NCI-H446 treated with DMSO at 0.1 percent for 48 hours (cell line): ENCODE results near the gene ADAMTS4.

Experiments
- DNase-seq: peaks from one replicate; lab custom pipeline; 2025; lab: John Stamatoyannopoulos, UW

ADAMTS4 gene

DNA sequence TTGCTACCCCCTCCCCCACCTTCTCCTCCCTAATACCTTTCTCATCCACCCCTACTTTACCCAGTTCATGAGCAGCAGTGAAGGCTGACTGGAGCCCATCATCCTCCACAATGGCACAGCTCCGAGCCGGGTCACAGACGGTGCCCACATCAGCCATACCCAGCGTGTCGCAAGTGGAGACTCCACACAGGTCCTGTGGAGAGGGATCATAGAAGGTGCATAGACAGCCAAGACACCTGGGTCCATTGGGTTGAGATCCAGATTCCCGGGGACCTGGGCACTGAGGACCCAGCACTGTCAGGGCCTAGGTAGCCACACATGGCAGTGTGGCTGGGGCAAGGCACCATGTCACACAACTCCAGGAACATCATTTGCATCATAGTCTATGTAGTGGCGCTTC lies 2.7 kb downstream of the ADAMTS4 start:
- DNase-seq, result no peak

GRCh38 chr1:161195171-161195570 lies 3.7 kb downstream of the ADAMTS4 start:
- DNase-seq, result no peak

- DNase-seq, result no peak
These were observed 5.2 kb downstream of the ADAMTS4 start for GRCh38 chr1:161193561-161194235.

GRCh38 chr1:161192476-161193465 lies 6.1 kb downstream of the ADAMTS4 start:
- peak; percentile 56 for DNase-seq

- DNase-seq, result no peak
These were observed 6.9 kb downstream of the ADAMTS4 start for GRCh38 chr1:161191971-161192370.

GRCh38 chr1:161190962-161191521 lies 7.8 kb downstream of the ADAMTS4 start:
- DNase-seq, result no peak

DNA sequence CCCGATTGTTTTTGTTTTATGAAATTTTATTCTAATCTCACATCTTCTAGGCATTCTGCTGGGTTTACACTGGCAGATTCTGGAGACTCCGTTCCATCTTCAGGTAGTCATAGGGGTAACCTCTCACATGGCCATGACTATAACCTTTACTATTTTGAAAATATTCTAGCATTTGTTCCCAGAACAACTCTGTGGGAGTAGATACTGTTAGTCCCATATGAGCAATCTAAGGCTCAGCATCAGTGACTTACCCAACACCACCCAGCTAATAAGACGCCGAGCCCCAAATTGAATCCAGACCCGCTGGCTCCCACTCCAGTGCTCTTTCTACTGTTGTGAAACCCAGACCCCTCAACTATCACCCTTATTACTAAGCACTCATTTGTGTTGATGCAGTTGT lies 9.8 kb downstream of the ADAMTS4 start:
- no peak for DNase-seq

- no peak for DNase-seq
These were observed 10.5 kb downstream of the ADAMTS4 start for GRCh38 chr1:161188381-161188780.

GRCh38 chr1:161187311-161187710 lies 11.5 kb downstream of the ADAMTS4 start:
- no peak for DNase-seq

GRCh38 chr1:161185732-161186311 lies 13.0 kb downstream of the ADAMTS4 start:
- no peak for DNase-seq

- peak; percentile 97 for DNase-seq
These were observed 13.6 kb downstream of the ADAMTS4 start for GRCh38 chr1:161185282-161185682.

GRCh38 chr1:161182214-161182613 lies 16.6 kb downstream of the ADAMTS4 start:
- no peak for DNase-seq

DNA sequence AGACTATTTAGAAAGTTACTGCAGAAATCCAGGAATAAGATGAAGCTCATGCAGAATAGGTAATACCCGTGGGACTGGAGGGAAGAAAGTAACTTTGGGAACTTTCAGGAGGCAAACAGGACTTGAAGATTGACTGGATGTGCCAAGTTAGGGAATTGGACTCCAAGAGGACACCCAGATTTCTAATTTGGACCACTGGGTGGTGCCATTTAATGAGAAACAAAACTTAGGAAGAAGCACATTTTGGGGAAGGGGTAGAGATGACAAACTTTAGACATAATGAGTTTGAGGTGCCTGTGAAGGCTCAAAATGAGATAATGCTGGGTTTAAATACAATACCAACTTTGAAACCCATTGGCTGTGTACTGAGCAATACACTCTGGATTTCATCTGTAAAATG lies 18.2 kb downstream of the ADAMTS4 start:
- DNase-seq, result peak; percentile 22

DNA sequence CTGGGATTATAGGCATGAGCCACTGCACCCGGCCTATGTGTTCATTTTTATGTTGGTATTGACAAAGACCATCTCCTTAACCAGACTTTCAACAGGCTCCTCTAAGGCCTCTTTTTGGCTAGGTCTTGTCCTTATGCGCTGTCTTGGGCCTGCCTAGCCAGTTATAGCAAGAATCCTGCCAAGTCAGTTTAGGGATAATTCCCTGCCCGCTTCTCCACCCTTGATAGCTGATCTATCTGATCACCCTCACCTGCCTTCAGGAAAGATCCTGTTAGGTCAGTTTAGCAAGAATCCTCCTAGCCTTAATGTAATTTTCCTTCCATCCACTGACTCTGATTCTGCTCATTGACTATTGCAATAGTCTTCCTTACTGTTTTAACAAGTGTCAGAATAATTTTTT lies 19.2 kb downstream of the ADAMTS4 start:
- no peak for DNase-seq

- DNase-seq, result no peak
These were observed 21.0 kb downstream of the ADAMTS4 start for GRCh38 chr1:161177936-161178244.

GRCh38 chr1:161177112-161177935 lies 21.5 kb downstream of the ADAMTS4 start, which contains the start of gene B4GALT3:
B4GALT3 (minus strand) TSS chr1:161177507; CDS start chr1:161176060, 1,447 bp downstream.
- DNase-seq, result peak; percentile 54

DNA sequence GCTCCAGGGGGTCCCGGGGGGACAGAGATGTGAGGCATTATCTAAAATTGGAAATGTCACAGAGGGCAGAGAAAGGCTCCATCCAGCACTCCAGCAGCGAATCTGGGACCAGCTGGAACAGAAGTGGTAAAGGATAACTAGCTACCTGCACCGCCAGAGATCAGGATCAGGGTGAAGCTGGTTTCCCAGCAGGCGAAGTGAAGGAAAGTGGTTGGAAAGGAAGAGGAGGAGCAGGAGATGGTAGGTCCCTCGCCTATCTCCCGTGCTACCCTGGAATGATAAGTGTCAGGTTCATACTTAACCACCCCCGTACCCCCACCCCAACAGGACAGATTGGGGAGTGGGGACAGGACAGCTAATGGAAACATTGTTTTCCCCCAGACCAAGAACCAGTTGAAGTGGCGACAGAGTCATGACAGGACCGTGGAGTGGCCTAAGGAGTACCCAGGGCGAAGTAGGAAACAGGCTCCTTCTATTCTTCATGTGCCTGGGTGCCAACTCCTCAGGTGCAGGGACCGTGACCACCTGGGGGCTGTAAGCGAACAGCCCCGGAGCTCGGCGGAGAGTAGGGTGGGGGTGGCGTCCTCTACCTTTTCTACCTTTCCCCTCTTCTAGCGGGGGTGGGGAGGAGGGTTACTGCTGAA lies 22.3 kb downstream of the ADAMTS4 start:
- DNase-seq, result no peak

- DNase-seq, result no peak
These were observed 22.9 kb downstream of the ADAMTS4 start for GRCh38 chr1:161175771-161176453.

GRCh38 chr1:161174911-161175310 lies 23.9 kb downstream of the ADAMTS4 start:
- DNase-seq, result no peak

GRCh38 chr1:161173711-161174110 lies 25.1 kb downstream of the ADAMTS4 start:
- DNase-seq, result no peak
